ENCODE data around the gene ACBD5.

Gene ACBD5

DNA sequence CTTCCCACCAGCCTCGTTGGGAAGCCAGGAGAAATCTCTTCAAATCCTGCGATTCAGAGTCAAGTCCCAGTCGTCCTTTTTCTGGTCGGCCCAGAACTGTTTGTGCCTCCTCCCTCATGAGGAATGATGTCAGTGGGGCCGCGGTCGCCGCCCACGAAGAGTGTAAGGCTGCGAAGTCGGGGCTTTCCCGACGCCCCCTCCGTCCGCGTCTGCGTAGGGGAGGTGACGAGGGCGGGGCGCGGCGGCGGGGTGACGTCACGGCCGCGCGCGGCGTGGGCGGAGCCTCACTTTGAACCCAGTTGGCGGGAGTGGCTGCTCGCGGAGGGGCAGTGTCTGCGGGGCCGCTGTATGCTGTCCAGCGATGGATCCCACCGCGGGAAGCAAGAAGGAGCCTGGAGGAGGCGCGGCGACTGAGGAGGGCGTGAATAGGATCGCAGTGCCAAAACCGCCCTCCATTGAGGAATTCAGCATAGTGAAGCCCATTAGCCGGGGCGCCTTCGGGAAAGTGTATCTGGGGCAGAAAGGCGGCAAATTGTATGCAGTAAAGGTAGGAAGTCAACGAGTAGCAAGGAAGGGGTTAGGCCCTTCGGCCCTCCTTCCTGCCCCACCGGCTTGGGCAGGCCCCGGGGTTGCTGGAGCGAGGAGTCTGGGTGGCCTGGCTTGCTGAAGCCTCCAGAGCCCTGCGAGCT, 85.4 kb downstream of the ACBD5 start, which contains the start of gene MASTL:
TSS of gene MASTL (plus strand) at position 287 of the 689 bp plus-strand sequence. CDS start at position 362, 75 bp downstream.
- FAIRE-seq = peak; percentile 82

DNA sequence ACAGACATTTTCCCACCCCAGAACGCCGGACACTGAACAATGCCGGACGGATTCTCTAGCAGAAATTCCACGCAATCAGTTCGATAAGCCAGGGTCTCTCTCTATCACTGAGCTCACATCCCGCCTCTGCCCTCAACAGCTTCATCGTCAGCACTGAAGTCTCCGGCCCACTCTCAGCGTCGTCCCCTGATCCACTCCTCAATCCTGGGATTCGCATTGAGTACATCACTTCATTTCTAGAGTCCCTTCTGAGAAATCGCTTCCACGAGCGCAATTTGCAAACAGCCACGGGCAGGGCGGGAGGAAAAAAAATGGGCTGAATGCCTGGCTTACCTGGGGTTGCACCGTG, 86.8 kb downstream of the ACBD5 start:
- DNase-seq (ENCODE audit: insufficient read length, low spot score) (peak; percentile 4), FAIRE-seq (no peak)

More for the DNA sequence above, 85.4 kb downstream of the ACBD5 start, which contains the start of gene MASTL:
- peak; percentile 84 for DNase-seq (ENCODE audit: insufficient read length, low spot score)

DNA sequence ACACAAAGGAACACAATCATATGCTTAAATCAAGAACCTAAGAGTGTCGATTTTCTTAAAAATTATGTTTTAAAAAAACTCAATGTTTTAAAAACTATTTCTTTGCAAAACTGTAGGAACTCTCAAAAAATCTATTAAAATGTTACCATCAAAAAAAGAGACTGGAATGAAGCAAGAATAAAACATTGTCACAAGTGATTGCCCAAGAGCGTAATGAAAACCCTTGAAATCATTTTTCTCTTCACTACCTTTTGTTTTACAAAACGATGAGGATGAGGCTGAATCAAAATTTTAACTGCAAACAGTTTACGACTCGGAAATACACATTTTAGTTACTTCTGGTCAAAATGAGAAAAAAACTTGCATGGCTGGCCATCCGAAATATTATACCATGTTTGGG, 87.3 kb downstream of the ACBD5 start:
- no peak for FAIRE-seq
- no peak for DNase-seq (ENCODE audit: insufficient read length, low spot score)

DNA sequence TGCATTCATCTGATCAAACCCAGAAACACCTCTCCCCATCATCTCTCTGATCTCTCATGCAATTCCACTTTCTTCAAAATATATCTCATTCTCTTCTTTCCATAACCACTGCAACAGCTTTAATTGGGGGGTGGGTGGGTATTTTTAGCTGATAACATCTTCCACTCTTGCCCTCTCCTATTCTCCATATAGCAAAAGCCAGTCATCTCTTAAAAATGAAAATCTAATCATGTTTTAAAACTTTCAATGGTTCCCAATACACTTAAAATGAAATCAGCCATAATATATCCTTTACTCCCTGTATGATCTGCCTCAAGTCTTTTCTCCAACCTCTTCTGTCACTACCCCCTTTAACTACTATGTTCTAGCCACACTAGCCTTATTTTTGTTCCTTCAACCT, 87.9 kb downstream of the ACBD5 start:
- no peak for FAIRE-seq
- DNase-seq (ENCODE audit: insufficient read length, low spot score) = no peak

DNA sequence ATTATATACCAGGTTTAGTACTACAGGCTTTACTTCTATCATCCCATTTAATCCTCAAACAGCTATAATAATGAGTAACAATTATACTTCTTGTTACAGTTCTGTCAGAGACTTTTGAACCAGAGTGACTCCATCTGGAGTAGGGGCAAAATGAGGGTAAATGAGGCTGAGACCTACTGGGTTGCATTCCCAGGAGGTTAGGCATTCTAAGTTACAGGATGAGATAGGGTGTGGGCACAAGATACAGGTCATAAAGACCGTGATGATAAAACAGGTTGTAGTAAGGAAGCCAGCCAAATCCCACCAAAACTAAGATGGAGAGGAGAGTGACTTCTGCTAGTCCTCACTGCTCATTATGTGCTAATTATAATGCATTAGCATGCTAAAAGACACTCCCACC, 90.3 kb downstream of the ACBD5 start:
- no peak for FAIRE-seq
- DNase-seq (ENCODE audit: insufficient read length, low spot score) = no peak

DNA sequence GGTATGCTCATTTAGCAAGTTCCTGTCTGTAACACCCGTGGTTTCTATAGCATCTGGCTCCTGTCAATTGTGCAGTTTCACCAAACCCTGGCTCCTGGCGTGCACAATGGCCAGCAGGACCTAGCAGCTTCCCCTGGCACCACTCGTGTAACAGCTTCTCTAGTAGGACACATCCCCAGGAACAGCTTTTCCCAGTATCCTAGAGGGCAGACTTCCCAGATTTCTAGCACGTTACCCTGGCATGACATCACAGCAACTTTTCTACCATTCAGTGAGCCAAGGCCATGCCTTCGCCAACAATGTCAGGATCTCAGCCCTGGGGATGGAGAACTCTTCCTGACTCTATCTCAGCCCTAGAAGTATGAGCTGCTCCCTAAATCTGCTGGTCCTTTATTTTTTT, 92.9 kb downstream of the ACBD5 start:
- no peak for FAIRE-seq
- DNase-seq (ENCODE audit: insufficient read length, low spot score) = no peak

DNA sequence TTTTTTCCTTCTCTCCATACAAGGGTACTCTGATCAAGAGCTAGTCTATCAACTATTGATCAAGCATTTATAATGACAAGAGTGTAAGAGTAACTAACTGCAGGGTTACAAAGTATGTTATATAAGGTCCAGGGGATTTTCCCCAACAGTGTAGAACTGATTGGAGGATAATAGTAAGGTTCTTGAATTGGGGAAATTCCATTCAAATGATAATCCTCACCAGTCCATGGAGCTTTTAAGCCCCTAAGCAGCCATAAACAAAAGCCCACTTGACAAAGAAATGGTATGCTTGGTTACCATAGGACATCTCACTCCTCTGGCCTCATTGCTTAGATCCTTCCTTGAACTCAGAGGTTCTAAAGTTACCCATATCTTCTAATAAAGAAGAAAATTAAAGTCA, 94.7 kb downstream of the ACBD5 start:
- FAIRE-seq = no peak
- DNase-seq (ENCODE audit: insufficient read length, low spot score) = no peak
